HUES48 (cell line): ENCODE results near the gene MYO5A.

Experiments
- H3K27ac ChIP-seq: one replicate; pipeline ENCODE4 v1.7.0; 2013; ENCODE audit warnings: low read depth, low read length, inconsistent platforms
- H3K27me3 ChIP-seq: 2 replicates; pipeline ENCODE4 v1.6.1; 2013; ENCODE audit warnings: mild to moderate bottlenecking, low read length; ENCODE audit not compliant: control insufficient read depth, insufficient read depth
- H3K36me3 ChIP-seq: 2 replicates; pipeline ENCODE4 v1.6.1; 2013; ENCODE audit warnings: low read length; ENCODE audit not compliant: control insufficient read depth, insufficient read depth
- H3K4me1 ChIP-seq: 2 replicates; pipeline ENCODE4 v1.6.1; 2013; ENCODE audit warnings: mild to moderate bottlenecking, low read length; ENCODE audit not compliant: control insufficient read depth, insufficient read depth
- H3K4me3 ChIP-seq: 2 replicates; pipeline ENCODE4 v1.5.1; 2013; ENCODE audit warnings: mild to moderate bottlenecking, low read depth, low read length
- H3K9ac ChIP-seq: 2 replicates; pipeline ENCODE4 v1.6.1; 2013; ENCODE audit warnings: mild to moderate bottlenecking, low read depth, low read length, moderate library complexity
- H3K9me3 ChIP-seq: 2 replicates; pipeline ENCODE4 v1.6.1; 2013; ENCODE audit warnings: low read length; ENCODE audit not compliant: control insufficient read depth, insufficient read depth

MYO5A gene

DNA sequence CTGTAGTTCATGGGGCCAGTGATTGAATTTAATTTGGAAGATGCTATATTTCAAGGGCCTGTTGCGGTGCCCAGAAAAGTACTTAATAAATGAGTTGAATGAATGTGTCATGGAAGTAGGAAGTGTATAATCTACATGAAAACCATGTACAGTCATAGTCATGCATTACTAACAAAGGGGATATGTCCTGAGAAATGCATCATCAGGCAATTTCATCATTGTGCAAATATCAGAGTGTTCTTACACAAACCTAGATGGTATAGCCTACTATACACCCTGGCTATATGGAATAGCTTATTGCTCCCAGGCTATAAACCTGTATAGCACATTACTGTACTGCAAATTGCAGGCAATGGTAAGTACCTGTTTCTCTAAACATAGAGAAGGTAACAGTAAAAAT is 222.4 kb downstream of the MYO5A start:
- Histone ChIP-seq H3K27ac (no peak overlapping the region), H3K4me1 (peaks cover 10% of the 10 kb centered on the region; the same call in 1 of the 2 replicates), H3K4me3 (no peak overlapping the region), H3K9ac (no peak overlapping the region), H3K36me3 (no peaks in the 10 kb centered on the region), H3K27me3 (no peaks in the 10 kb centered on the region), H3K9me3 (no peaks in the 10 kb centered on the region)

DNA sequence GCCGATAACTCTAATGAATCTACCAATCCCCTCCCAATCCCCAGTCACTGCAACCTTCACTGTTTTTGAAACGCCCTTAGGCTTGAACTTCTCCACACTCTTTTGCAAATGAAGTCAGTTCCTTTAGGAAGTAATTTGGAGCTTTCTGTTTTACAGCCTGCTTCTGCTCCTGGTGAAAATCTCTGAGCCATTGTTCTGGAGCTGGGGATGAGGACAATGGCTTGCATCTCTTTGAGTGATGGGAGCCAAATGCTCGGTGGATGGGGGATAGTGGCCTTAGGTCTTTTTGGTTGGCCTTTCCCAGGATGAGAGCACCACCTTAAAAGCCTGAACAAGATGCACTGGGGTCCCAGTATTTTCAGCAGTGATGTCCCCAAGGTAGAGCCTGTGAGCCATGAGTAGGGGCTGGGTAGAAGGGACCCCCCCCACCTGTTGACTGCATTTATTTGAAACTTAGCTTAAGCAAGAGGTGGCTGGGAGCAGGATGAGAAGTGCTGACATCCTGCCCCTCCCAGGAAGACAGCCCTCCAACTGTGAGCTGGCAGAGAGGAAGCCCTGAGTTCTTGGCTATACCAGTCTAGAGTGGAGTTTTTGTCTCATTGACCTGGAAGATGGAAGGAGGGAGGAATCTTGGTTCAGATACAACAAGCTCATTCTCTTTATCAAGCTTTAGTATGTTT is 225.4 kb downstream of the MYO5A start:
- Histone ChIP-seq H3K9ac (no peak overlapping the region), H3K9me3 (no peaks in the 10 kb centered on the region), H3K4me1 (peaks cover 10% of the 10 kb centered on the region; the same call in 1 of the 2 replicates), H3K27me3 (no peaks in the 10 kb centered on the region), H3K27ac (no peak overlapping the region), H3K4me3 (no peak overlapping the region), H3K36me3 (no peaks in the 10 kb centered on the region)

DNA sequence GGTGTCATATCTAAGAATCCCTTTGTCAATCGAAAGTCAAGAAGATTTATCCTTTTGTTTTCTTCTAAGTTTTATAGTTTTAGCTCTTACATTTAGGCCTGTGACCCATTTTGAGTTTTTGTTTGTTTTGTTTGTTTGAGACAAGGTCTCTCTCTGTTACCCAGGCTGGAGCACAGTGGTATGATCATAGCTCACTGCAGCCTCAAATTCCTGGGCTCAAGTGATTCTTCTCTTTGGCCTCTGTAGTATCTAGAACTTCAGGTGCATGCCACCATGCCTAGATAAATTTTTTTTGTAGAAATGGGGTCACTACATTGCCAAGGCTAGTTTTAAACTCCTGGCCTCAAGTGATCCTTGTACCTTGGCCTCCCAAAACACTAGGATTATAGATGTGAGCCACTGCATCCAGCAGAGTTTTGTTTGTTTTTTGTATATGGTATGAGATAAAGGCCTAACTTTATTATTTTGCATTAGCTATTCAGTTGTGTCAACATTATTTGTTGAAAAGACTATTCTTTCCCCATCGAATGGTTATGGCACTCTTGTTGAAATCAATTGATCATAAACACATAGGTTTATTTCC is 227.3 kb downstream of the MYO5A start:
- Histone ChIP-seq H3K4me1 (peaks cover 10% of the 10 kb centered on the region; the same call in 1 of the 2 replicates), H3K9ac (no peak overlapping the region), H3K27me3 (no peaks in the 10 kb centered on the region), H3K27ac (no peak overlapping the region), H3K9me3 (no peaks in the 10 kb centered on the region), H3K4me3 (no peak overlapping the region), H3K36me3 (no peaks in the 10 kb centered on the region)

DNA sequence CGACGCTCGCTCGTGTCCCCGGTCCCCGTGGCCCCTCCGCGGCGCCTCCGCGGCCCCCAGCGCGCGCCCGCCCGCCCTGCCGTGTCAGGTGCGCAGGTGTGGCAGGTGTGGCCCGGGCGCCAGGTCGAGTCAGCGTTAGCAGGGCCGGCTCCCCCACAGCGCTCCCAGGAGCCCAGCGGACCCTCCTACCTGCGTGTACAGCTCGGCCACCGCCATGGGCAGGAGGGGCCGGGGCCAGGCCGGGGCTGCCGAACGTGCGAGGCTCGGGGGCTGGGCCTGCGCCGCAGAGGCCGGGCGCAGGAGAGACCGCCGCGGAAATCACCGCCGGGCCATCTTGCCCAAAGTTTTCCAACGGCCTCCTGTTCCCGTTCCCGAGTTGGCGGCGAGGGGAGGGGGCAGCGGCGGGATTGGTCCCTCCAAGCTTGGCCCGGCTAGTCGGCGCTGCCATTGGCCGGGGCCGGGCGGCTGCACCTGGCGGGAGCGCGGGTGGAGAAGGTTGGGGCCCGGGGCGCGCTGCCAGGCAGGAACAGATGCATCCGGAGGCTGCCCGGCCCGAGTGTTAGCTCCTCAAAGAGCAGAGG is 233.2 kb downstream of the MYO5A start, which contains the start of gene MYO5C:
Gene MYO5C (minus strand): TSS at position 384 of the 581 bp plus-strand sequence. CDS start 168 bp downstream, at position 216.
- peaks cover 13% of the 10 kb centered on the region for H3K36me3 ChIP-seq
- H3K27ac ChIP-seq: peak within 1 kb of the TSS; percentile 21
- H3K27me3 ChIP-seq: no peaks in the 10 kb centered on the region
- no peaks in the 10 kb centered on the region for H3K9me3 ChIP-seq
- peaks cover 8% of the 10 kb centered on the region for H3K4me1 ChIP-seq
- peak within 1 kb of the TSS; percentile 52; the same call in 1 of the 2 replicates for H3K9ac ChIP-seq
- H3K4me3 ChIP-seq: peak within 1 kb of the TSS; percentile 70

DNA sequence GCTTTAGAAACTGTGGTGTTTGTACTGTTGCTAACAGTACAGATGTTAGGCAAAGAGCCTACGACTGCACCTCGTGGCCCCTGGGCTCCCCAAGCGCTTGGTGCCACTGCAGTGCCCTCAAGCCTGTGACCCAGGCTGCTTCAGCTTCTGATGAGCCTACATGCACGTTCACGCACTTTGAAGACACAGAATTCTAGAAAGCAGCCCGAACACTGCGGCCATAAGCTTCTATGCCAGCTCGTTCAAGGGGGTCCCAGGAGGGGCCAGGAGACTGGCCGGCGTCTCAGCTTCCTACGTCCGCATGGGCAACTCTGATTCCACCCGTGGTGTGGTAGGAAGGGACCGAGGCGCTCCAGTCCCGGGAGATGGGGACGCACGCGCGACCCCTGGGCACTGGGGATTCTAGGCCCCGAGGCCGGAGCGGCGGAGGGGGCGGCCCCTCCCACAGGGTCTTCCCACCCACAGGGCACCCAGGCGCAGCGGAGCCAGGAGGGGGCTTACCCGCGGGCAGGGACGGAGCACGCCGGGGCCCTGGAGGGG is 233.7 kb downstream of the MYO5A start:
- peak overlapping the region; percentile 11; the same call in 1 of the 2 replicates for H3K9ac ChIP-seq
- H3K27me3 ChIP-seq: no peaks in the 10 kb centered on the region
- H3K4me3 ChIP-seq: peak overlapping the region; percentile 70
- H3K27ac ChIP-seq: no peak overlapping the region
- H3K36me3 ChIP-seq: peaks cover 13% of the 10 kb centered on the region
- H3K4me1 ChIP-seq: peaks cover 10% of the 10 kb centered on the region
- no peaks in the 10 kb centered on the region for H3K9me3 ChIP-seq

DNA sequence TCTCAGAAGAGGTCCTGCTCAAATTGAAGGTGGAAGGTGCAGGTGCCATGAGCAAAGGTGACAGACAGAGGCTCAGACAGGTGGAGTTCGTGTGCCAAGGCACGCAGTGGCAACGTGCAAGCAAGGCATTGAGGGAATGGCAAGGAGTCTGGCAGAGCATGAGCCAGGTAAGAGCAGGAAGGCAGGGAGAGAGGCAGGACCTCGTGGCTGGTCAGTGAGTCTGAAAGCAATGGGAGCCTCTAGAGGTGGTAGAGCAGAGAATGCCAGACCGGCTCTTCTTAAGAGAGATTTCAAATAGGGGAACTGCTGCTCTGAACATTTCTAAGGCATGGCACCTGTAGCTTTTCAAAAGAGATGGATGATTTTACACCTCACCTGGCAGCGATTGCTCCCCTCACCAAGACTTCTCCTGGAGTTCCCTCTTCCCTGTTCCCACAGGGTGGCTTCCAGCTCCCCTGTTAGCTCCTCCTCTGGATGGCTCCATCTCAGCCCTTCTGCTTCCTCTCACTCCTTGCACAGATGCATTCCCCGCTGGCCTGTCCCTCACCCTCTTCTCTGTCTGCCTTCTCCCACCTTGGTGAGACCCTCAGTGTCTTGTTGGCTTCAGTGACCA is 235.8 kb downstream of the MYO5A start:
- Histone ChIP-seq H3K4me1 (peaks cover 17% of the 10 kb centered on the region), H3K4me3 (no peak overlapping the region), H3K9me3 (no peaks in the 10 kb centered on the region), H3K36me3 (peaks cover 13% of the 10 kb centered on the region), H3K27me3 (no peaks in the 10 kb centered on the region), H3K9ac (no peak overlapping the region), H3K27ac (no peak overlapping the region)

DNA sequence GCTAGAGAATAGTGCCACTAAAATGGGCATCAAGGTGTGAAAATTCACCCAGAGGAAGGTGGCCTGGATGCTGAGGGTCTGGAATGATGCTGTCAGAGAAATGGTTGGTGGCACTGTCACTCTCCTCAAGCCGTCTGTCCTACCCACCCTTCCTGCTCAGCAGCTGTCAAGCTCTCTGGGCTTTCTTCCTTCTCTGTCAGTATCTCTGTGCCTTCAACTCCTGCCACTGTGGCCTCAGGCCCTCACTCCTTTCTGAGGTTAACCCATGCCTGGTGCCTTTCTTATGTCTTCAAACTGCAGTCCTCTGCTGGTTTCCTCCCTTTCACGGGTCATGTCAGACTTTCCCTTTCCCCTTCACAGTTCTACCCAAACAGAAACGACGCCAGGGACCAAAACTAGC is 237.5 kb downstream of the MYO5A start:
- Histone ChIP-seq H3K27me3 (no peaks in the 10 kb centered on the region), H3K4me1 (peaks cover 17% of the 10 kb centered on the region), H3K4me3 (no peak overlapping the region), H3K9me3 (peaks cover 3% of the 10 kb centered on the region; the same call in 1 of the 2 replicates), H3K27ac (no peak overlapping the region), H3K9ac (no peak overlapping the region), H3K36me3 (peaks cover 13% of the 10 kb centered on the region)

DNA sequence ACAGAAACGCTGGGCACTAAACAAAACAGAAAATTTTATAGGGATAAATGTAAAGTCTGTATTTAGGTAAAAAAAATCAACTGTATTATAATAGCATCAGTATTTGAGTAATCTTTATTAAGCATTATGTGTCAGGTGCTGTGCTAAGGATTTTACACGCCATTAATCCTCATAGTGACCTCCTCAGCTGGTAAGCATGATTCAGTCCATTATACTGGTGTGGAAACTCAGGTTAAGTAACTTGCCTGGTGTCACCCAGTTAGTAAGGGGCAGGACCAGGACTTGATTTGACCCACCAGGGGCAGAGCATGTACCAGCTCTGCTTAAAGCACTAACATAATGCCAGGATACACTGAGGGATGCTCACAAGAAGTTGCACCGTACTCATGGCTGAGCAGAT is 237.9 kb downstream of the MYO5A start:
- Histone ChIP-seq H3K36me3 (peaks cover 13% of the 10 kb centered on the region), H3K4me3 (no peak overlapping the region), H3K4me1 (peaks cover 14% of the 10 kb centered on the region), H3K9me3 (peaks cover 3% of the 10 kb centered on the region; the same call in 1 of the 2 replicates), H3K27me3 (no peaks in the 10 kb centered on the region), H3K9ac (no peak overlapping the region), H3K27ac (no peak overlapping the region)

DNA sequence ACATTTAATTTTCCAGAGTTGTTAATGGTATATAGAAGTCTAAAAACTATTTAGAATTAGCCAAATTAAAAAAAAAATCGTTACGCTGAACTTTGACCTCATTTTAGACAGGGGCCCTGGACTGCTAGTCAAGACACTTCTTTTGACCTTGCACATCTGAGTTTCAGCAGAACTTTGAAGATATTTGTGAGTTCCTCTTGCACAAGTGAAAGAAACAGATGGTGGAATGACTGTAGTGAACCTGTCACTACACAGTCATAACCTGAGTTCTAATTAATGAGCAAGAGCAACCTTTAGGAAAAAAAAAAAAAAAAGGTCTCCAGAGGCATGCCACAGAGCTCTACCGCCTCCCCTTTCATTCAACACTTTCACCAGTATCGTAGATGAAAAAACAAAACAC is 238.4 kb downstream of the MYO5A start:
- Histone ChIP-seq H3K27me3 (no peaks in the 10 kb centered on the region), H3K9ac (no peak overlapping the region), H3K9me3 (peaks cover 3% of the 10 kb centered on the region; the same call in 1 of the 2 replicates), H3K4me1 (peaks cover 14% of the 10 kb centered on the region), H3K36me3 (peaks cover 13% of the 10 kb centered on the region), H3K4me3 (no peak overlapping the region), H3K27ac (no peak overlapping the region)

DNA sequence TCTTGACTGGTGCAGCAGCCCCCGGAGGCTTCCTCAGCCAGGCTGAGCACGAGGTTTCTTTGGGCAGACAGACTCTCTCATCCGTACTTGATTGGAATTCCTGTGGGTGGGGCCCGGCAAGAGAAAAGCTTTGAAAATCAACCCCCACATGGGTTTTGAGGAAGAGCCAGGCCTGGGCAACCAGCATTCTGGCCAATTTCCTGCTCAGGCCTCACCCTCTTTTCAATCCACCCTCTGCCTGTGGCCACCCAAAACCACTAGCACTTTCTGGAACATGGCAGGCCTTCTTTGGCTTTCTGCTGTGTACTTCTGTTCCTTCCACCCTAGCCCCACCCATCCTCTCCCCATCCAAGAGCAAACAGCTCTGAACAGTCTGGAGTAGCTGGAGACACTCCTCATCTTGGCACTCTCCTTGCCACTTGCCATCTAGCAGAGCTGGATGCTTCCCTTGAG is 239.0 kb downstream of the MYO5A start:
- peaks cover 3% of the 10 kb centered on the region; the same call in 1 of the 2 replicates for H3K9me3 ChIP-seq
- no peak overlapping the region for H3K27ac ChIP-seq
- H3K4me1 ChIP-seq: peaks cover 11% of the 10 kb centered on the region
- no peaks in the 10 kb centered on the region for H3K27me3 ChIP-seq
- H3K36me3 ChIP-seq: peaks cover 13% of the 10 kb centered on the region
- H3K9ac ChIP-seq: no peak overlapping the region
- H3K4me3 ChIP-seq: no peak overlapping the region
